GM12873 (cell line): ENCODE measurements around the gene SUGCT.

Source experiments
- TF ChIP-seq, protein P1 (sequence below): IDR thresholded peaks from 2 replicates; pipeline ENCODE4 v1.5.1; 2012; ENCODE audit warnings: low read depth, mild to moderate bottlenecking, moderate library complexity, low read length, control low read depth; ENCODE audit not compliant: insufficient read depth; ENCODE audit errors: missing control alignments

Gene SUGCT

DNA sequence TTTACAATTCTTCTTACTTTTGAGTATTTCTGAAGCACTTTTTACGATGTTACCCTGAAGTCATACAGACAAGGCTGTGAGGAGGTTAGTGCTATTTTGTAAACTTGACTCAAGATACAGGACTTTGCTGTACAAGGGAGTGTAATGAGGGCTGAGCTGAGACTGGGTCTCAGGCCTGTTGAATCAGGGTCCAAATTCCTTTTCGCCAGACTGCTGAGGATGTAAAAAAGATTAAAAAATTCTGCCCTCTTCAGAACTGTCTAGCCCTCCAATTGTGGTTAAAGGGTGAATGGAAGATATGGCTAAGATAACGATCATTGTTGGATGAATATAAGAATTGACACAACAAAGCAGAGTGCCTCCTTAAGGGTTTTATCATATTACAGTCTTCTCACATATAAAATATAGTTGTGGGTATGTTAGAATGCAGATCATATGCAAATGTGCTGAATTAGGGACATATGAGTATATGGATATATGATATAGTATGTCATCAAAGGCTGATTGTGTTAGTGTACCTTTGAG lies 165.4 kb downstream of the SUGCT start:
- TF ChIP-seq, protein P1, sequence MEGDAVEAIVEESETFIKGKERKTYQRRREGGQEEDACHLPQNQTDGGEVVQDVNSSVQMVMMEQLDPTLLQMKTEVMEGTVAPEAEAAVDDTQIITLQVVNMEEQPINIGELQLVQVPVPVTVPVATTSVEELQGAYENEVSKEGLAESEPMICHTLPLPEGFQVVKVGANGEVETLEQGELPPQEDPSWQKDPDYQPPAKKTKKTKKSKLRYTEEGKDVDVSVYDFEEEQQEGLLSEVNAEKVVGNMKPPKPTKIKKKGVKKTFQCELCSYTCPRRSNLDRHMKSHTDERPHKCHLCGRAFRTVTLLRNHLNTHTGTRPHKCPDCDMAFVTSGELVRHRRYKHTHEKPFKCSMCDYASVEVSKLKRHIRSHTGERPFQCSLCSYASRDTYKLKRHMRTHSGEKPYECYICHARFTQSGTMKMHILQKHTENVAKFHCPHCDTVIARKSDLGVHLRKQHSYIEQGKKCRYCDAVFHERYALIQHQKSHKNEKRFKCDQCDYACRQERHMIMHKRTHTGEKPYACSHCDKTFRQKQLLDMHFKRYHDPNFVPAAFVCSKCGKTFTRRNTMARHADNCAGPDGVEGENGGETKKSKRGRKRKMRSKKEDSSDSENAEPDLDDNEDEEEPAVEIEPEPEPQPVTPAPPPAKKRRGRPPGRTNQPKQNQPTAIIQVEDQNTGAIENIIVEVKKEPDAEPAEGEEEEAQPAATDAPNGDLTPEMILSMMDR: no peak

GRCh38 chr7:40301486-40302068 lies 166.8 kb downstream of the SUGCT start:
- TF ChIP-seq, protein P1: no peak

GRCh38 chr7:40303996-40304395 lies 169.2 kb downstream of the SUGCT start:
- TF ChIP-seq, protein P1: no peak

GRCh38 chr7:40305229-40305628 lies 170.4 kb downstream of the SUGCT start:
- TF ChIP-seq, protein P1: no peak

DNA sequence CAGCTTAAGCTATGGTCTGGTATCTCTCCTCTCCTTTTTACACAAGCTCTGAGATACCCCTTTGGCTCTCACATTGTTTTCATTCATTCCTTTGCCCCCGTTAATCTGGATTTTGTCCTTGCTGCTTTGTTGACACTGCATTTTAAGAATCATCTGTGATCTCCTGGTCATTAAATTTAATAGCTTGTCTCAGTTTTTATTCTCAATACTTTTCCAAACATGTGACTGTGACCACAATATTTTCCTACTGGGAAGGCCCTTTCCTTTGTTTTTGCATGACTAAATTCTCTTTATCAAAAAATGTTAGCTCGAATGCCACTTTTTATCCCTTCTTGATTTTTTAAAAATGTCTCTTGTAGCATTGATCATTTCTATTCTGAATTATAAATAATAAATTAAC lies 171.2 kb downstream of the SUGCT start:
- TF ChIP-seq, protein P1: no peak

DNA sequence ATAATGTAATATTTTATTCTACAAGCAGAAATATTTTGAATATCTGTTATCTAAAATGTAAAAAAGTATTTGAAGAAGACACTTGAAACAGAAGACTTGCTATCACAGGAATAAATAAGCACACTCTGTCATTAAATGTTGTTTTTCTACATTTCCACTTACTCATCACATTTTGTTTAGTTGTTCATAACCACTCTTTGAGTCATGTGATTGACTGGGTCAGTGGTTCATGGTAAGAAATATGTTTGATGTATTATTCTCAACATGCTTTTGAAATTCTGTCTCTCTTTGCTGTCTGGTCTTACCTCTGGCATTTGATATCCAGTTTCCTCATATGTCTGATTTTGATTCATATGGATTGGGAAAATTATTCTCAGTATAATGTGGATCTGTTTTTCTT lies 171.8 kb downstream of the SUGCT start:
- TF ChIP-seq, protein P1: no peak

DNA sequence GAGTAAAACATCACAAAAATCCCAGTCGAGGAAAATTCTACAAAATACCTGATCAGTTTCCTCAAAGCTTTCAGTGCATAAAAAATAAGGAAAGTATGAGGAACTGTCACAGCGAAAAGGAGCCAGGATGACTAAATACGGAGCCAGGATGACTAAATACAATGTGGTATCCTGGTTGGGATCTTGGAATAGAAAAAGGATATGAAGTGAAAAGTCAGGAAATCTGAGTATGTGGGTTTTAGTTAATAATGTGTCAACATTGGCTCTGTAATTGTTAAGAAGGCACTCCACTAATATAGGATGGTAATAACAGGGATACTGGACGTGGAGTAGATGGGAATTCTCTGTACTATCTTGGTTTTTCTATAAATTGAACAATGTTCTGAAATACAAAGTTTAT lies 175.5 kb downstream of the SUGCT start:
- TF ChIP-seq, protein P1: no peak
